HG03520 (cell line): ENCODE data around the gene SDC3.

ENCODE experiments used
- ATAC-seq: cut with Tn5 transposase; IDR thresholded peaks from one replicate; pipeline ENCODE4 v1.9.1; 2021; ENCODE audit warnings: mild to moderate bottlenecking, moderate library complexity; ENCODE audit not compliant: unreplicated experiment

The SDC3 gene

GRCh38 chr1:30929135-30929889 lies 20.8 kb upstream of the SDC3 start:
- ATAC-seq: no peak

GRCh38 chr1:30928789-30929134 lies 20.2 kb upstream of the SDC3 start:
- ATAC-seq: no peak

- ATAC-seq: no peak
Observed at GRCh38 chr1:30928171-30928570, 19.6 kb upstream of the SDC3 start.

- ATAC-seq: no peak
Observed at GRCh38 chr1:30927448-30927847, 18.9 kb upstream of the SDC3 start.

GRCh38 chr1:30923597-30923996 lies 15.0 kb upstream of the SDC3 start:
- no peak for ATAC-seq

- ATAC-seq: no peak
Observed at GRCh38 chr1:30920827-30921226, 12.3 kb upstream of the SDC3 start.

- no peak for ATAC-seq
Observed at GRCh38 chr1:30919025-30919881, 10.7 kb upstream of the SDC3 start.

GRCh38 chr1:30916296-30916695 lies 7.7 kb upstream of the SDC3 start:
- no peak for ATAC-seq

GRCh38 chr1:30915491-30916230 lies 7.1 kb upstream of the SDC3 start:
- no peak for ATAC-seq

GRCh38 chr1:30914931-30915330 lies 6.4 kb upstream of the SDC3 start:
- no peak for ATAC-seq

- no peak for ATAC-seq
Observed at GRCh38 chr1:30914587-30914922, 6.0 kb upstream of the SDC3 start.

GRCh38 chr1:30912913-30913652 lies 4.5 kb upstream of the SDC3 start:
- no peak for ATAC-seq

- no peak for ATAC-seq
Observed at GRCh38 chr1:30912224-30912623, 3.7 kb upstream of the SDC3 start.

GRCh38 chr1:30911059-30911954 lies 2.7 kb upstream of the SDC3 start:
- ATAC-seq: no peak

- ATAC-seq: no peak
Observed at GRCh38 chr1:30909365-30910068, 959 bp upstream of the SDC3 start.

GRCh38 chr1:30908316-30908695 lies 252 bp downstream of the SDC3 start:
- ATAC-seq: no peak

GRCh38 chr1:30907481-30908315 lies 860 bp downstream of the SDC3 start:
- no peak for ATAC-seq

- ATAC-seq: no peak
Observed at GRCh38 chr1:30906631-30907441, 1.7 kb downstream of the SDC3 start.
